CD4-positive, alpha-beta T cell treated with Interleukin-2 at 100 ng/mL for 4 hours (primary cell): ENCODE measurements around the gene SEPTIN6.
"Not testable (repeated sequence)": the region's sequence is repeated elsewhere in the genome, so short reads cannot be mapped to it uniquely, and the experiment has no call there.

Experiments
- DNase-seq: peaks from one replicate; pipeline ENCODE4 v3.0.0-alpha.2; 2020; ENCODE audit warnings: low spot score

The SEPTIN6 gene

DNA sequence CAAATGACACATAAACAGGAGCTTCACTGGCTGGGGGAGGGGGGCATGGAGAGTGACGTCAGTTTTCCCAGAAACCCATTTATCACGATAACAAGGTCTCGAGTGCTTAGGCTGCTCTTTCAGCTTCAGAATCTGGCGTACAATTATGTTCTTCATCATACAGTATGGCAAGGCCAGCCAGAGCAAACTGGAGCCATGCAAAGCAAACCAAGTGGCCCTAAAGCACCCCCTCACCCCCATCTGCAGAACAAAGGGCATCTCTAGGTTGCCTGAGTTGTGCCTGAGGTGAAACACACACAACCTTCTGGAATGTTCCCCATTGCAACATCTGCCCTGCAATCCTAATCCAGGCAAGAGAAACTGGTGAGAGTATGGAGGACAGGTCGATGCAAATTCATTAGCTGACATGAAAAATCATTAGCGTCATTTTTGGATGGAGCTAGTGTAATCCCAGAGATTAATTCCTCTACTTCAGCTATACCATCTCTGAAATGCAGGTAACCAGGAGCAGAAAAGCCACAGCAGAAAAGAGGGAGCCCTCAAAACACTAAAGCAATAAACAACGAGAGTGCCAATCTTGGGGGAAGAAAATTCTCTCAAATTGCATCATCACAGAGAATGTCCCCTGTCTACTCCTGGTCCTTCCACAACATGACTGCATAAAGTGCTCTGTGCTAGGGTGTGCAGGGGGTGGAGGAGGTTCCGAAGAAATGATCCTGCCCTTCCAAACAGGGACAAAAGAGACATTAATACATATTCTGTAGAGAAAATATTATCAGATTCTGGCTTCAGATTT, 1.8 kb downstream of the SEPTIN6 start:
- DNase-seq, result peak; percentile 80

DNA sequence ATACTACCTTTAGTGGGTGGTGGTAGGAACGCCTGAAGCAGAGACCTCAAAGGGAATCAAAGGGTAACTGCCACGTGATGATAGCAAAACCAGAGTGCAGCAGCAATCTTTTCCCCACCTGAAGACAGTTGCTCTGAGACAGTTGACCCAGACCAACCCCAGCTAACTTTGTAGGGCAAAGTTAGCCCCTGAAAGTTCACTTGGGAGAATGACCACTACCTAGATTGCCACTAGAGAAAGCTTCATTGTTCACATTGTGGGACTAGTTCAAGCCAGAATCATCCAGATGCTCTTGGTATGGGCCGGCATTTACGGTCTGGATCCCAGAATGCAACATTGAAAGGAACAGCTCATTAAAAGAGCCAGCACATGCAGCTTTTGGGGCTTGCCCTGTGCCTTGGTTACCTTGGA, 4.1 kb downstream of the SEPTIN6 start:
- DNase-seq, result peak; percentile 58

DNA sequence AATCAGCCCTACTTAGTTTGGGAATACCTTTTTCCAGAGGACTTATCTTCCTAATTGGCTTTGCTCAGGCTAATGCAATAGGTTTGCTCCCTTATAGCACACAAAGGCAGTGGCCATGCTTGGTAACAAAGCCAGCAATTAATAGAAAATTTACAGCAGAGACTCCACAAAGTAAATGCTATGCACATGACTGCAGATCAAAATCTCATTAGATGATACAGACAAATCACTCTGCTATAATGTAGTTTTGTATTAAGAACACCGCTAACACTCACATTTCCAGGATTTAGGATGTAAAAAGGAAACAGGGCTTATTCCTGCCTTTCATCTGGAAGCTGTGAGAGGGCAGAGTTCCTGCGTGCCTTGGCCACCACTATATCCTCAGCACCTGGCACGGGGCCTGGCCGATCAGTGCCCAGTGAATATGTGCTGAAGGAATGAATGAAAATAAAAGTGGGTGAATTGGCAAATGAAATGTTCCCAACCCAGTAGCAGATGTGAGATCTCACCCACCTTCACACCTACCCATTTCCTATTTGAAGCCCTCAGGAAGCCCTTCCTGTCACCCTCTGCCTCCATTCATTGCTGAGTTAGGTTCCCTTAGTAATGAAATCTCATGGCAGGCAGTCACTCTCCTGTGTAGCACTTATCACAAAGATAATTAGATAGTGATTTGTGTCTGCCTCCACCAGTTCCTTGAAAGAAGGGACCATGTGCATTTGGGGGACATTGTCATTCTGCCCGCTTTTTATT, 5.1 kb downstream of the SEPTIN6 start:
- DNase-seq, result no peak

DNA sequence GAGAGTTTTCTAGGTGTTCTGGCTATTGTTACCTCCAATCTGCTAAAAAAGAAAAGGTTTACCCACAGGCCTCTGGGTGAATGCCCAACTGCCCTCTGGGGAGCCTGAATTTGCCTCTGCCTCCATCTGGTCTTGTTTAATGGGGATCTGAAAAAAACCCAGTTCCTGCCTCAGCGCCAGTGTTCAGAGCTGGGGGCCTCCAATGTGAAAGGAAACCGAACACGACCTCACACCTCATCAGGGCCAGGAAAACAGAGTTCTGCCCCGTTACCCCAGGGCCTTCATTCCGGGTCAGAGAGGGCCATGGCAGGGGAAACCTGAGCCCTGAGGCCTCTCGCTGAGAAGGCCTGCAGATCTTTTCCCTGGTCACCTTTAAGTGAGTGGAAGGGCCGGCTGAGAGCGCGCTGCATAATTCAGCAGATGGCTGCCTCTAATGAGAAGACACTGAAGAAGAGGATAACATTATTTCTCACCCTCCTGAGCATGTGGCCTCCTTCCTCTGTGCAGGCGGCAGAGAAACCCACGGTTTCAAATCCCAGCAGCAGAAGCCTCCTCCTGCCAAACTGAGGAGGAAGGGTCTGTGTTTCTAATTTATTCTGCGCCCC, 6.8 kb downstream of the SEPTIN6 start:
- no peak for DNase-seq

DNA sequence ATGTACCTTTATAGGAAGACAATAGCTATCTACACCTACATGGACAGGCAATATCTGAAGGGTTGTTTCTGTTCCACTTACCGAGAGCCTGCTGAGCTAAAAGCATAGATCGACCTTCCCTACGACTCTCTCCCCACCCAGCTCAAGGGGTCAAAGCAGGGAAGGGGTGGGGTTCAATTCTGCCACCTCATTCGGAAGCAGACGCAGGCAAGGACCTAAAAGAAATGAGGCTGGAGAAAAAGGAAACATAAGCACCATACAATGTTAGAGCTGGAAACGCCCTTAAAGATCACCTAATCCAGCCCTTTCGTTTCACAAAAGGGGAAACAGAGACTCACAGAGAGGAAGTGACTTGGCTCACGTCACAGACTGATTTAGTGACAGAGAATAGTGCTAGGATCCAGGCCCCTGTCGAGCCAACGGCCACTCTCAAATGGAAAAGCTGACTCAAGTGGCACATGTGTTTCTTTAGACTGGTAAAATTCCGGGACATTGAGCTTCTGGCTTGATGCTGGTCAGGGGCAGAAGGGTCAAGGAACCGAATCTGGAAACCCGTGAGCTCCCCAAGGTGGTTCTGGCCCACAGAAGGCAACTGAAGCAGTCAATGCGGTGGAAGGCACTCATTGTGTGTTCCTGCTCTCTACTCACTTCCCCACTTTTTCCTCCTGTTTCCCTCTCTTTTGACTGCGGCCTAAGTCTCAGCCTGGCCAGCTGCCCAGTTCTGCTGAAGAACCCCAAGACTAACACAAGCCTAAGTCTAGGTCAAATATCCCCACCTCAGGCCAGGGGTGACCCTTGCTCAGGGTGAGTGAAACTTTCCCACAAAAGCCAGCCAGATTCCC, 7.5 kb downstream of the SEPTIN6 start:
- peak; percentile 49 for DNase-seq

DNA sequence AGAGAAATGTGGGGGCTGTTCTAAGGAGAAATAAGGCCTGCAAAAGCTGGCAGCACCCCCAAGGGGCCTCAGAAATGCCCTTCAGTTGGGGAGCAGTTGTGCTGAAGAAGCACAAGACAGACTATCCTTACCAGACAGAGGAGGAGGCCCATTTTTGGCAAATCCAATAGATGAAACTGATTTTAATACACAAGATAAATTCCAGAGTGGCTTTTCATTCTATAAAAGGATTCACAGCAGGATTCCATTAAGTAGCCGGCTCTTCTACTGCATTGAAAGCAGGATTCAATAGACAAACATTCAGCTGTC, 8.1 kb downstream of the SEPTIN6 start:
- no peak for DNase-seq

DNA sequence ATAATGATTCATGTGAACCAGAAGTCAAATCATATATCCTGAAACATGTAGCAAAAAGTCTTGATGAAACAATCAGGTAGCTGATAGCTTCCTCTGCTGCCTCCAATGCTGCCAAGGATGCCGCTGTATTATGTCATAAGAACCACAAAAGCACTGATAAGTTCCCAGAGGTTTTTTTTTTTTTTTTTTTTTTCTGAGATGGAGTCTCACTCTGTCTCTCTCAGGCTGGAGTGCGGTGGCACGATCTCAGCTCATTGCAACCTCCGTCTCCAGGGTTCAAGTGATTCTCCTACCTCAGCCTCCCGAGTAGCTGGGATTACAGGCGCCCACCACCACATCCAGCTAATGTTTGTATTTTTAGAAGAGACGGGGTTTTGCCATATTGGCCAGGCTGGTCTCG, 8.7 kb downstream of the SEPTIN6 start:
- DNase-seq, result peak; percentile 48

DNA sequence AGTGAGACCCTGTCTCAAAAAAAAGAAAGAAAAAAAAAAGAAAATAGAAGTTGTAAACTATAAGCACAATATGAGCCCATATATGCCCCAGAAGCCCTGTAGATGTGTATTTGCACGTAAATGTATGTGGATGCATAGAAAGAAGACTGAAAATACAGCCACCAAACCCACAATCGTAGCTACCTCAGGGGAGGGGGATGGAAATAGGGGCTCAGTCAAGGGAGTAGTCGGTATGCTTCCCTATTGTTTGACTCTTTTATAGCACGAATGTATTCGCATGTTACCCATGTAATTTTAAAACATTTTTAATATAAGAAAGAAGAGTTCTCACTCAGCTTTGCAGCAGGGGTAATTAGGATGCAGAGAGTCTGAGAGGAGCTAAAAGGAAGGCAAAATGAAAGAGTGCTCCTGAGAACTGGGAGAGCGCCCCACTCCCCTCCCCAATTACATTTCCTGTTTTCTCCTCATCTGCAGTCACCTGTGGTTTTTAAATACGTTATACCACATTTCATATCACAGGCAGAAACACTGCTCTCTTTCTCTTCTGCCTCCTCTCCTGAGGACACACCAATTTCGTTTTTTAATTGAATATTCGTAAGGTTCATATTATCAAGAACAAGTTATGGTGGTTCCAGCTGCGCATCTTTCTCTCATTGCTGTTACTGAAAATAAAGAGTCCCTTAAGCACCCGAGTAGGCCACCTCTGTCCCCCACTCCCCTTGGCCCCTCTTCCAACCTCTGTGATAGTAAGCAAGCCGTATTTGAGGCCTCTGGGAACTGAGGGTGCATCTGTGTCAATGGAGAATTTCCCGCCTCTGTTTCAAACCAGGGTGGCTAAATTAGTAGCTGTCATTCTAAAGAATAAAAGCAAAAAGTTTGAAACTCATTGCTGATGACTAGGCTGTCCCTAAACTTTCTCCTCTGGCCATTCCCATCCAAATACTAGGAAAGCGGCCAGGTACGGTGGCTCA, 10.7 kb downstream of the SEPTIN6 start:
- DNase-seq, result peak; percentile 58

DNA sequence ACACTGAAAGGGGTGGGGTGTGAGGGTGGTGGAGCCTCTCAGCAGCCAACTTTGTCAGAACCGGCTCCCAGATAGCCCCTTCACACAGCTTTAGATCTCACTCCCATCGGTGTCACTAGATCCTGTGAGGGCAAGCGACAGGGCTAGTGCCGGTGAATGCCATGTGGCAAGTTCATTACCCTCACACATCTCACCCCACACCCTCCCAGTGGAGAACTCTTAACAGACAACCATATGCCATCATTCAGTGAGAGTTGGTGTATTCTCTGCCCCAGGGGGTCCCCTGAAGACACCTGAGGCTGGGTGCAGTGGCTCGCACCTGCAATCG, 15.3 kb downstream of the SEPTIN6 start:
- DNase-seq, result no peak

DNA sequence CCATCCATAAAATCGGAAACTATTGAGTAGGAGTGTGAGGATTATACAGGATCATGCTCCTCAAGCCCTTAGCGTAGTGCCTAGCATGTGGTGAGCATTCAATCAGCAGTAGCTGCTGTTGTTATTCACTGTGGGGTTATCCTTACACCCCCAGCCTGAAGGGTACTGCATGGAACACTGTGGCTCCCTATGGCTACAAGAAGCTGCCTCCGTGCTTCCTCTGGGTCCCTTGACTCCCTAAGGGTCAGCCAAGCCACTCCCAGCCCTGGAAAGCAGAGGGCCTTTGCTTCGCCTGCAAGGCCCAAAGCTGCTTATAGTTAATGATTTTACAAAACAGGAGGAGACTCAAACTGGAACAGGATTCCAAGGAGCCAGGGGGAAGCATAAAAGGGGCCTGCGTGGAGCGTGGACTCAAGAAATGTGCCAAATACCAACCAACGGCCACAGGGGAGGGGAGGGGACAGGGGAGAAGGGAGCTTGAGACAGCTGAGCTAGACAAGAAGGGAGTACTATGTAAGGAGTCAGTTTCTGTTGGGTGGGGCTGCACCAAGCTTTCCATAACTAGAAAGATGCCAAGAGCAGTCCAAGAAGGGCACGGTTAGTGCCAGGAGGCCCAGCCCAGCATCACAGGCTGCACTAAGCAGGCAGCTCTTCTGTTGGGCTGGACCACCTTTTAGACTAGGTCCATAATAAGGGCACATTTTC, 15.9 kb downstream of the SEPTIN6 start:
- DNase-seq, result no peak

DNA sequence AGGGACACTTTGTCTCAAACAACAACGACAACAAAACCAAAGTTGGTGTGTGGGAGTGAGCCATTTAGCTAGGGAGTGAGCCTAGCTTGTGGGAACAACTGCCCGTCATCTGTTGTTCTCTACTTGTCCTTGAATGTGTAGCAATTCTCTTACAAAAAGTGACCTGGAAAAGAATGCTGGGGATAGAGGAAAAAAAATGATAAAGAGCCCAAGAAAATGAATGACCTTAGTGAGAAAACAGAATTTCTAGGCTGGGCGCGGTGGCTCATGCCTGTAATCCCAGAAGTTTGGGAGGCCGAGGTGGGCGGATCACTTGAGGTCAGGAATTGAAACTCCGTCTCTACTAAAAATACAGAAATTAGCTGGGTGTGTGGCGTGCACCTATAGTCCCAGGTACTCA, 19.6 kb downstream of the SEPTIN6 start:
- DNase-seq, result no peak

DNA sequence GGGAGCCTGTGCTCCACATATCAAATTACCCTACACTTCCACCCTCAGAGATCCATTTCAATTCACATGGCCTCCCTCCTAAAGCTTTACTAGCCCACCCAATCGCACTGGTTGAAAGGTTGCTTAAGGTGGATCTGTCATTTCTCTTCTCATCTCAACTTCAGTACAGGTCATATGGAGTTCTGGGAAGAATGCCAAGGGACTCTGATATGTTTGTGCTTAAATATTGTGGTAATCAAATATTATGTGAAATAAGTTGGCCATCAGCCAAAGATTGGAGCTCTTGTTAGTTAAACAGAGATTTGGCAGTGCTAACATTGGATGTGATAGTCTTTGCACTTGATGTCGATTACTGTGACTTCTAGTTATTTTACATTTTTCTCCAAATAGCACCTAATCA, 20.5 kb downstream of the SEPTIN6 start:
- no peak for DNase-seq

DNA sequence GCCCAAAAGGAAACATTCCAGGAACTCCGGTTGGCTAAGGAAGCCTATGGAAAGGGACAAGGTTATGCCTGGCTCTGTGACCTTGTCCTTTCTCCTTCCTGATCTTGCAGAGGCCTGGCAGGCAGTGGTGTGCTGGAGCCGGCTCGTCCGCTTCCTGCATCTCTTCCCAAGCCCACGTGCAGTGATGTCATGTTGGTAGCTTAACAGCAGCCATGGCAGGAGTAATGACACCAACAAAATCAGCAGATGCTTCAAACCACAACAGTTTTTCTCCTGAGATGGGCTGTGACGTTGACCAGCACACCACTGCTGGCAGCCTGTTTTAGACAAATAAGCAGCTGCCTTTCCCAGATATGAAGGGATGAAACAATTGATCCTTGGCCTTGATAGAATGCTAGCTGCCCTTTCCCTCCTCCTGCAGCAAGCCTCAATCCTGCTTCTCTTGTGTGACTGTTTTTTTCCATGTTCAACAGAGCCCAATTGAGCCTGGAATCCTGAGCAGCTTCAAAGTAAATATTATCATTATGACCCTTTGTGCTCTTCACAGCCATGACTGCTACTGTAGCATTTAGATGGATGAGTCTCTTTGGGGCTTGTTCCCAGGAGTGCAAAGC, 23.4 kb downstream of the SEPTIN6 start:
- no peak for DNase-seq

DNA sequence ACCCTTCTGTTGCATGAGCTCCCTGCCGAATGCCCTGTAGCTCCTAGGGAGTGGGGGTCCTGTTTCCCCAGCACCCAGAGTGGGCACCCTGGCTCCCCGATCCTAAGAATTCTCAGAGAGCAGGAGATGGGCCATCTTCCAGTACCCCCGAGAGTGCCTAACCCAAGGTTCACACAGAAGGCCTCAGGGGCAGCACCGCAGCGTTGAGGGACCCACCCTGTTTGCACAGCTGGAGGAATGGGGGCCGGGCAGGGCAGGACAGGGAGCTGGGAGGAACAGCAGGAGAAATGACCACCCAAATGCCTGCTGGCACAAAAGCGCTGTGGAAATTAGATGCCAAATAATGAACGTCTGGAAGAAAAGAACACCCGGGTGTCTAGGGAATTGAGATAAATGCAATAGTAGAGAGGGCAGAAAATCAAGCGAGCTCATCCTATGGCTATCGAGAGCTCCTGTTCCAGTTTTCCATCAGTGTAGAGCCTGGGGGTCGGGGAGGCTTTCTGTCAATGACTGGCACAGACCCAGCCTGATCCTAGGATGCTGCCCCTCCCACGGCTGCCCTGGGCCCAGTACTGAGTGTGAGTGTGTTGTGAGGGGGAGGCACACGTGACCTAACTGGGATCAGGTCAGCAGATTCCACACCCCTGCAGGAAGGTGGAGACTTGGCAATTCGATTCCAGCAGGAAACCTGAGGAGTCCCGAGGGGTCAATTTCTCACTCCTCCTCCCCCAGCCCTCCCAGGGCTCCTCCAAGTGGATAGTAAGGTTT, 25.7 kb downstream of the SEPTIN6 start:
- no peak for DNase-seq

DNA sequence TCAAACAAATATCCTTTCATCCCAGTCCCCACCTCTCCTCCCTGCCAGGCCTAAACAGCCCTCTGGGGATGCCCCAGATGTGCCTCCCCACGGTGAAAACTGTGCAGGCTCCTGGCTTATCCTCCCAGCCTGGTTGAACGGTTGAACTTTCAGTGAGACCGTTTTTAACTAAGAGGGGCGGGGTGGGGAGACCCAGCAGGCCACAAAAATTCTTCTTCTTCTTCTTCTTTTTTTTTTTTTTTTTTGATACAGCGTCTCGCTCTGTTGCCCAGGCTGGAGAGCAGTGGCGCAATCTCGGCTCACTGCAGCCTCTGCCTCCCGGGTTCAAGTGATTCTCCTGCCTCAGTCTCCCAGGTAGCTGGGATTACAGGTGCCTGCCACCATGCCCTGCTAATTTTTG, 28.1 kb downstream of the SEPTIN6 start:
- not testable (repeated sequence) for DNase-seq

DNA sequence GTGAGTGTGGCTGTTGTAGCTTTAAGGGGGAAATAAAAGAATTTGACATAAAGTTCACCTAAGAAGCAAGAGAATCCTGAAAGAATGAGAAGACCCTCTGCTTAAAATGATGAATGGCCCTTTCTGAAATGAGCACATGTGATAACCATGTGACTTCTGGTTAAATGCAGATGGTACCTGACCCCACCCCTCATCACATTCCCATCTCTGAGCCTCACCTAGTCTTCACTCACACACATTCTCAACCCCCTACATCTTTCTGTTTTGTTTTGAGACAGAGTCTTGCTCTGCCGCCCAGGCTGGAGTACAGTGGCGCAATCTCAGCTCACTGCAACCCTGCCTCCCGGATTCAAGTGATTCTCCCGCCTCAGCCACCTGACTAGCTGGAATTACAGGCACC, 31.5 kb downstream of the SEPTIN6 start:
- DNase-seq, result no peak

DNA sequence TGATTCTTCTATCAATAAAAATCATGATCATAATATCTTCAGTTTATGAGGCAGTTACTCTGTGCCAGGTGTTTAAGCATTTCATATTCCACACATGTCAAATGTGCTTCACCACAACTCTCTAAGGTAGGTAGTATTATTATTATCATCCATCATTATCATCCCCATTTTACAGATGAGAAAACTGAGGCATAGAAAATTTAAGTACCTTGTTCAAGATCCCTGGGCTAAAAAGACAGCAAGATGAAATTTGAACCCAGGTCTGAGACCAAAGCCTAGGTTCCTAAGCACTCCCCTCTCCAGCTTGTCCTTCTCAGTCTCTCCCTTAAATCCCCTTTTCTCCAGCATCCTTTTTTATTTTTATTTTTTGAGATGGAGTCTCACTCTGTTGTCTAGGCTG, 33.4 kb downstream of the SEPTIN6 start:
- no peak for DNase-seq

DNA sequence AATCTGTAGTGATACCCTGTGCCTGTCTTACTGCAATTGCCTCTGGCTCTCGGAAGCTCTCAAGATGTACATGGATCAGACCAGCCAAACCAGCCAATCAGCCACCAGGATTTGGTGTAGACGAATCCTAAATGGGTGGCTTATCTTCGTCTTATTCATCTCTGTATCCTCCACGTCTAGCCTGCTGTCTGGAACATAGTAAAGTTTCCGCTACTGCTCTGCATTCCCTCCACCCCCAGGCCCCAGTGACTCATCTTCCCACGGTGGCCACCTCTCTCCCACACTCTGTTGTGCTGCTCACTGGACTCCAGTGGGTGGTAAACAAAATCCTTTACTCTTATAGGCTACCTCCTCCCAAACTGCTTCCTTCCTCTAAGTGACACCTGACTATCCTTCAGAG, 37.8 kb downstream of the SEPTIN6 start:
- peak; percentile 29 for DNase-seq

DNA sequence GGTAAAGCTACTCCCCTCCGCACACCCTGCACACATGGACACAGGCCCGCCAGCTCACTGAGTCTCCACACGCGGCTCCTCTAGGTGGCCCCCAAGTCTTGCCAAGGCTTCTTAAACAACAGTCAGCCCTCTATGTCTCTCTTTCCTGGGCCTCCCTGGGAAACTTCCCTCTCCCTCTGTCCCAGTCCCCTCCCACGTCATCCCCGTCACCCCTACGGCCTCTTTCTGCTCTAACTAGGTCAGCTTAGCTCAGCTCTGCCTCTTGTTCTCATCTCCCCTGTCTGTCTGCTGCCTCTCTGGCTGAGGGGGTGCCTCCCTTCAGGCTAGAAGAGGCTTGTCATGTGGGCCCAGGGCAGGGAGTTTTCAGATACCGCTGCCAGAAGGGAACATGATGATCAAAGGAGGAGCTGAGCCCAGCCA, 38.8 kb downstream of the SEPTIN6 start:
- DNase-seq, result no peak

DNA sequence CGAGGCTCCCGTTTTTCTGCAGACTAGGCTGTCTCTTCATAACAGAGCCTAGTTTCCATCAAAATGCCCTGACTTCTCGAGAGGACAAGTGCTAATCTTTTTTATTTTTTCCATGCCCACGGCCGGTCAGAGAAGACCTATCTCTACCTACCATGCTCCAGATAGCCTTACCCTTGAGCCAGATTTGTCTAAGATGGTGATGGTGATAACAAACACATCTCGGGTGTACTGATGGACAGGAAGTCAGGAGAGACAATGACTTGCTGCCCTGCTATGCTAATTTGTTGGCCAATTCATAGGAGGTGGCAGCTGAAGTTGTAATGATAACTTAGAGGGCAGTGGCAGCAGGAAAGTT, 44.6 kb downstream of the SEPTIN6 start:
- DNase-seq, result no peak
